ENCODE results near the gene IRF2. TPM values are rescaled to one million over a fixed set of nuclear protein-coding genes. Genes with fewer than 3 reads are reported as not detected.

The IRF2 gene
- total RNA-seq, 1 donor from 2014 or later = 18.8 TPM

DNA sequence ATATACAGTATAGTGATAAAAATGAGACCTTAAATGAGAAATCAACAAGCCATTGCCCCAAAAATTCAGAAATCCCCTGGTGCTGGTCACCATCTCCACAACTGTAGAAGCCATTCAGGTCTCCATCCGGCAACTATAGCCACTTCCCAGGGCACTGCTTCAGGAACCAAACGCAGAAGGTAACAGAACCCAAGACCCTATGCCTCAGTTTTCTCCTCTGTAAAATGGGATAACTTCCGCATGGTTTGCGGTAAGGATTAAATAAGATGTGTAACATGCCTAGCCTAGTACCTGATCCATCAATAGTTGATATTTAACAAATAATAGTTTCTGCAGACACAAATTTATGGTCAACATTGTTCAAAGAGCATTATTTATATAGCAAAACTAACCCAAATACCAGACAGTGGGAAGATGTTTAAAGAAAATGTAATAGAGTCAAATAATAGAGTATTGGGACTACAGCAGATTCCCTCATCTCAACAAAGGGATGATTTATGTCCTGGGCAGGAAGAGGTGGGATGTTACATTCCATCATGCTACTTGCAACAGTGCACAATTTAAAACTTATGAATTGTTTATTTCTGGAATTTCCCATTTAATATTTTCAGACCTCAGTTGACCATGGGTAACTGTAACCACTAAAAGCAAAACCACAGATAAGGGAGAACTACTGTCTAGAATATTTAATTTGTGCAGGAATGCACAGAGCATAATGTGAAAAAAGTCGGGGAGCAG is 30.0 kb downstream of the IRF2 start:
- no peaks in the 10 kb centered on the region for H3K9me3 ChIP-seq (ENCODE audit: control insufficient read depth in 3 of 3, low read length in 3 of 3)
- no peak overlapping the region for H3K27ac ChIP-seq (ENCODE audit: low read depth, low read length)
- H3K4me1 ChIP-seq (ENCODE audit: control insufficient read depth in 3 of 3, insufficient read depth in 3 of 3, low read length in 3 of 3) = peaks cover 70 to 80% (median 72%) of the 10 kb centered on the region in 3 donors
- no peaks in the 10 kb centered on the region for H3K27me3 ChIP-seq (ENCODE audit: control insufficient read depth in 3 of 3, insufficient read depth in 3 of 3, low read length in 3 of 3)
- peak overlapping the region in 1 of 3 donors; percentile 18 for H3K9ac ChIP-seq (ENCODE audit: low read depth in 1 of 3, low read length in 3 of 3)
- no peaks in the 10 kb centered on the region for H3K36me3 ChIP-seq (ENCODE audit: control insufficient read depth in 3 of 3, insufficient read depth in 3 of 3, low read length in 3 of 3)
- no peak overlapping the region for H3K4me3 ChIP-seq (ENCODE audit: low read length in 3 of 3)

DNA sequence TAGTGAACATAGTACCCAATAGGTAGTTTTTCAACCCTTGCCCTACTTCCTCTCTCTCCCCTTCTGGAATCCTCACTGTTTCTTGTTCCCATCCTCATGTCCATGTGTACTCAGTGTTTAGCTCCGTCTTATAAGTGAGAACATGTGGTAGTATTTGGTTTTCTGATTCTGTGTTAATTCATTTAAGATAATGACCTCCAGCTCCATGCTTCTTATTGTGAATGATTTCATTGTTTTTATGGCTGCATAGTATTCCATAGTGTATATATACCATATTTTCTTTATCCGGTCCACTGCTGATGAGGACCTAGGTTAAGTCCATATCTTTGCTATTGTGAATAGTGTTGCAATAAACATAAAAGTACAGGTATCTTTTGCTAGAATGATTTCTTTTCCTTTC is 31.0 kb downstream of the IRF2 start:
- no peak overlapping the region for H3K9ac ChIP-seq (ENCODE audit: low read depth in 1 of 3, low read length in 3 of 3)
- no peaks in the 10 kb centered on the region for H3K9me3 ChIP-seq (ENCODE audit: control insufficient read depth in 3 of 3, low read length in 3 of 3)
- no peak overlapping the region for H3K4me3 ChIP-seq (ENCODE audit: low read length in 3 of 3)
- H3K27ac ChIP-seq (ENCODE audit: low read depth, low read length) = no peak overlapping the region
- no peaks in the 10 kb centered on the region for H3K36me3 ChIP-seq (ENCODE audit: control insufficient read depth in 3 of 3, insufficient read depth in 3 of 3, low read length in 3 of 3)
- no peaks in the 10 kb centered on the region for H3K27me3 ChIP-seq (ENCODE audit: control insufficient read depth in 3 of 3, insufficient read depth in 3 of 3, low read length in 3 of 3)
- H3K4me1 ChIP-seq (ENCODE audit: control insufficient read depth in 3 of 3, insufficient read depth in 3 of 3, low read length in 3 of 3) = peaks cover 64 to 76% (median 69%) of the 10 kb centered on the region in 3 donors

DNA sequence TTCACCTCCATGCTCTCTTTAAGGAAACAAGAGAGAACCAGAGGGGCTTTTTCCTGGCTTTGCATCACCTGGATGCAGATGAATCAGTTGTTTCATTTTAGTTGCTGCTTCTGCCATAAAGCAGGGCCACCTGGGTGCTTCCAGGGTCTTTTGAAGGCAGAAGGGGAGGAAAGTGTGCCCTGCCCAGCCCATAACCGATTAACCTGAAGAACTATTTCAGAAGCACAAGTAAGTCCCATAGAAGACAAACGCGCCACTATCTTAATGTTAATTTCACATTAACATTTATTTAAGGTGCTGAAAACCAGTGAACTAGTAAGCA is 32.1 kb downstream of the IRF2 start:
- H3K4me1 ChIP-seq (ENCODE audit: control insufficient read depth in 3 of 3, insufficient read depth in 3 of 3, low read length in 3 of 3) = peaks cover 61 to 77% (median 63%) of the 10 kb centered on the region in 3 donors
- H3K4me3 ChIP-seq (ENCODE audit: low read length in 3 of 3) = no peak overlapping the region
- H3K9ac ChIP-seq (ENCODE audit: low read depth in 1 of 3, low read length in 3 of 3) = no peak overlapping the region

DNA sequence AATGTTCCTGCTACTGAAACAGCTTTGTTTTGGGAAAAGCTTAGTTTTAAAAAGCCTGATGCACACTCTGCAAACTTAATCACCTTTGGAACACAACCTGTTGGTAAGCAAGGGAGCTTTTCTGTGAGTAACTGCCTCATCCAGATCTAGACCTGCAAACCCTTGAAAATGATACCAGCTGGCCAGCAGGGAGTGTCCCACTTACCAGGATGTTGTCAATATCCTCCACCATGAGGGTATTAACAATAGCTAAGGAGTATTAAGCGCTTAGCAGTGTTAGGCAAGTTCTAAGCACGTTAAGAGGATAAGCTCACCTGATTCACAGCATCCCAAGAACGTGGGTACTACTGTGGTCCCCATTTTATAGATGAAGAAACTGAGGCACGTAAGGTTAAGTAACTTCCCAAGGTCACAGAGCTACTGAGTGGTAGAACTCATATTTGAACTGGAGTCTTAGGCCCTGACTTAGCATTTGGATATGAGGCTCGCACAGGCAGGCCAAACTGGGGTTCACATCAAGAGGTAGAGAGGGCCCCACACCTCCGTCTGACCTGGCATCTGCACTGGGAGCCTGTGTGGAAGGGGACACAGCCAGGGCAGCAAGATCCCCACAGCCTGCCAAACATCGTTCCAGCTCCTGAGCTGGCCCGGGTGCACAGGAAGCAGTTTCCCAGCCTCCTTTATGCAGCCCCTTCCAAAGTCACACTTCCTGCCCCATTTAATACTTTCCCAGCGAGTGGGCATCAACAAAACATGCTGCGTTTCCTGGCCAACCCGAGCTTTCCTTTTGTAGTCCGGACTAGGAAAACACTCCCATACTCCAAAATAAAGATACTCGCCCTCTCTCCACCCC is 32.7 kb downstream of the IRF2 start:
- H3K9ac ChIP-seq (ENCODE audit: low read depth in 1 of 3, low read length in 3 of 3) = no peak overlapping the region
- no peaks in the 10 kb centered on the region for H3K27me3 ChIP-seq (ENCODE audit: control insufficient read depth in 3 of 3, insufficient read depth in 3 of 3, low read length in 3 of 3)
- peaks cover 58 to 72% (median 61%) of the 10 kb centered on the region in 3 donors for H3K4me1 ChIP-seq (ENCODE audit: control insufficient read depth in 3 of 3, insufficient read depth in 3 of 3, low read length in 3 of 3)
- H3K36me3 ChIP-seq (ENCODE audit: control insufficient read depth in 3 of 3, insufficient read depth in 3 of 3, low read length in 3 of 3) = no peaks in the 10 kb centered on the region
- H3K9me3 ChIP-seq (ENCODE audit: control insufficient read depth in 3 of 3, low read length in 3 of 3) = no peaks in the 10 kb centered on the region
- H3K27ac ChIP-seq (ENCODE audit: low read depth, low read length) = peak overlapping the region; percentile 7
- H3K4me3 ChIP-seq (ENCODE audit: low read length in 3 of 3) = no peak overlapping the region

More for the DNA sequence above, 32.1 kb downstream of the IRF2 start:
- Histone ChIP-seq H3K9me3 (ENCODE audit: control insufficient read depth in 3 of 3, low read length in 3 of 3) (no peaks in the 10 kb centered on the region), H3K36me3 (ENCODE audit: control insufficient read depth in 3 of 3, insufficient read depth in 3 of 3, low read length in 3 of 3) (no peaks in the 10 kb centered on the region), H3K27ac (ENCODE audit: low read depth, low read length) (peak overlapping the region; percentile 7), H3K27me3 (ENCODE audit: control insufficient read depth in 3 of 3, insufficient read depth in 3 of 3, low read length in 3 of 3) (no peaks in the 10 kb centered on the region)

DNA sequence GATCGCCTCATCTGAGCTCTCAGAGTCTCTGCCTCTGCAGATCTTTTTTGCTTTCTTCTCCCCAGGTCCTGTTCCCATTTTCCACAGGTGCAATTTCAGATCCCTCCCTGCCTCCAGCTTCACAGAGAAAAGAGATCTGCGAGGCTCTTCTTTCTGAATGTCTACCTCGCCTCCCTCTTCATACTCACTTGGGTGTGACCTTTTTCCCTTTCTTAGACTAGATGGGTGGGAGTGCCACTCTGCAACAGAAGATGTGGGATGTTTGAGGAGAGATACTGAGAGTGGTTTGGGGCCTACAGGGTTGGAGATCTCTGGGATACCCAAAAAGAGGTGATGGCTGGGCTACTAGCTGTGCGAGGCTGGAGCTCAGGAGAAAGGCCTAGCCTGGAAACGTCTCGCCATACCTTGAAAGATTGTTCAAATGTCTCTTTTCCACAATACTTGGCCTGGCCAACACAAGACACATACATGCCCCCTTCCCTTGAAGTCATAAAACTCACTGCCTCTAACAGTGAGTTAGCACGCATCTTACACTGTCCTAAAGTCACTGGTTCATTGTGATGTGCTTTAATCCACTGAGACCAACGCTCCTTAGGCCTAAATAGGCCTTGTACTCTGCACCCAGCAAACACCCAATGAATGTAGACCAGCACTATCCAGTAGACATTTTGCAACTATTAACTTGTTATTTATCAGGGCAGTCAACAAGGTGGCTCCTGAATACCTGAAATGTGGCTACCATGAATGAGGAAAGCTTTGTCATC is 33.6 kb downstream of the IRF2 start:
- H3K9me3 ChIP-seq (ENCODE audit: control insufficient read depth in 3 of 3, low read length in 3 of 3) = no peaks in the 10 kb centered on the region
- no peaks in the 10 kb centered on the region for H3K27me3 ChIP-seq (ENCODE audit: control insufficient read depth in 3 of 3, insufficient read depth in 3 of 3, low read length in 3 of 3)
- H3K36me3 ChIP-seq (ENCODE audit: control insufficient read depth in 3 of 3, insufficient read depth in 3 of 3, low read length in 3 of 3) = no peaks in the 10 kb centered on the region
- H3K27ac ChIP-seq (ENCODE audit: low read depth, low read length) = peak overlapping the region; percentile 3
- H3K9ac ChIP-seq (ENCODE audit: low read depth in 1 of 3, low read length in 3 of 3) = no peak overlapping the region
- no peak overlapping the region for H3K4me3 ChIP-seq (ENCODE audit: low read length in 3 of 3)
- H3K4me1 ChIP-seq (ENCODE audit: control insufficient read depth in 3 of 3, insufficient read depth in 3 of 3, low read length in 3 of 3) = peaks cover 55 to 66% (median 57%) of the 10 kb centered on the region in 3 donors

DNA sequence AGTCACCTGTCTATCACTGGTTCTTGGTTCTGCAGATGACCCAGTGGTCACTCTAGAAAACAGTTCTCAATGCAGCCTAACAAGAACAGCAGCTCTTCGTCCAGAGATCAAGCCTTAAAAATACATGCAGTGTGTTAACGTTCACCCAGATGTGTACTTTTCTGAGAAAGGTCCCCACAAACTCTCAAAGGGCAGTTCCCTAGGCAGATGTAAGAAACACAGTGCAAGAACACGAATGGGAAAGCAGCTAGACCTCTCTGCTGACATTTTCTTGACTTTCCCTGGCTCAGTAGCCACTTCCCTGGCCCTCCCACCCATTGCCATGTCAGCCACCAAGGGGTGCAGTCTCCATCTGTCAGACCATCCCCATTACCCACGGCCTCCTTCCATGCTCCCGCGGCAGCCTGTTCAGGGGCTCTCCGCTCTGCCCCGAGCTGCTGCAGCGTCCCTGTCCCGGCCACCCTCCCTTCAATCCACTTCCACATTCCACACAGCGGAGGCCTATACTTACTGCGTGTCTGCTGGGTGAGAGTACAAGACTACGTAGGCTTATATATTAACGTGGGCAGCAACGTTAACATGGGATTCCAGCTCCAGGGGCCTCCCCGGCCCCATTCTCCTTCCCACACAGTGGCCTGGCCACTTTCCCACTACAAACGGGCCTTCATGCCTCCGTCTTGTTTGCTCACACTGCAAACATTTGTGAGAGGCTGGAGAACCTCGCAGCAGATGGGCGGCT is 34.3 kb downstream of the IRF2 start:
- peaks cover 54 to 59% (median 55%) of the 10 kb centered on the region in 3 donors for H3K4me1 ChIP-seq (ENCODE audit: control insufficient read depth in 3 of 3, insufficient read depth in 3 of 3, low read length in 3 of 3)
- H3K36me3 ChIP-seq (ENCODE audit: control insufficient read depth in 3 of 3, insufficient read depth in 3 of 3, low read length in 3 of 3) = no peaks in the 10 kb centered on the region
- no peaks in the 10 kb centered on the region for H3K27me3 ChIP-seq (ENCODE audit: control insufficient read depth in 3 of 3, insufficient read depth in 3 of 3, low read length in 3 of 3)
- H3K27ac ChIP-seq (ENCODE audit: low read depth, low read length) = peak overlapping the region; percentile 3
- peak overlapping the region in 2 of 3 donors; percentile 4 to 25 for H3K4me3 ChIP-seq (ENCODE audit: low read length in 3 of 3)
- no peaks in the 10 kb centered on the region for H3K9me3 ChIP-seq (ENCODE audit: control insufficient read depth in 3 of 3, low read length in 3 of 3)
- H3K9ac ChIP-seq (ENCODE audit: low read depth in 1 of 3, low read length in 3 of 3) = peak overlapping the region in 1 of 3 donors; percentile 9

DNA sequence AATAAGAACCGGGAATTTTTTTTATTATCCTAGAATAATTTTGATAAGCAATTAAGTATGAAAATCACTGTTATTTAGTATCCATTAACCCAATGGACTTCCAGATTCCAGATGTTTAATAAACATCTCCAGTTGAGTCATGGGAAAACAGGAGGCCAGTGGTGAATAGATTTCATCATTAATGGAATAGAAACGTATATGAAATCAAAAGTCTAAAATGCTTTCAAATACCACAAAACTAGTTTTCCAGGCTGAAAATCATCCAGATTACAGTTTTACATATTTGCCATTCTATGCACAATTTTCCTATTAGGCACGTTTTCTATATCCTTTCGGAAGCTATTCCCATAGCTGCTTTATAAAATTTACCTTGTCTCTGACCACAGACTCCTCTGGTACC is 35.0 kb downstream of the IRF2 start:
- H3K4me1 ChIP-seq (ENCODE audit: control insufficient read depth in 3 of 3, insufficient read depth in 3 of 3, low read length in 3 of 3) = peaks cover 49 to 55% (median 52%) of the 10 kb centered on the region in 3 donors
- H3K9me3 ChIP-seq (ENCODE audit: control insufficient read depth in 3 of 3, low read length in 3 of 3) = no peaks in the 10 kb centered on the region
- no peaks in the 10 kb centered on the region for H3K36me3 ChIP-seq (ENCODE audit: control insufficient read depth in 3 of 3, insufficient read depth in 3 of 3, low read length in 3 of 3)
- no peaks in the 10 kb centered on the region for H3K27me3 ChIP-seq (ENCODE audit: control insufficient read depth in 3 of 3, insufficient read depth in 3 of 3, low read length in 3 of 3)
- H3K9ac ChIP-seq (ENCODE audit: low read depth in 1 of 3, low read length in 3 of 3) = no peak overlapping the region
- H3K27ac ChIP-seq (ENCODE audit: low read depth, low read length) = no peak overlapping the region
- no peak overlapping the region for H3K4me3 ChIP-seq (ENCODE audit: low read length in 3 of 3)

DNA sequence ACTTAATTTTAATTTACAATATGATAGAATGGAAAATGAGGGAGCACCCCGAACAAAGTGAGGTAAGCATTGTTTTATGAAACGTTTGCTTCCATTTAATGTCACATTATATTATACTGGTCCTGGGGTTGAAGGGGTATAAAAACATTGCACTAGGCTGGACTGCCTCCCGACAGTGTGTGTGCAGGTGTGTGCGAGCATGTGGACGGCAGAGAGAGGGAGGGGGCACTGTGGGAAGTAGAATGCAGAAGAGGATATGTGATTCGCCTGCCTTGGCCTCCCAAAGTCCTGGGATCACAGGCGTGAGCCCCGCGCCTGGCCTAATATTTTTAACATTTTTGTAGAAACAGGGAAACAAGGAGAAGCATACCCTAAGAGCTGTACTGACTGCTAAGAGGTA is 36.0 kb downstream of the IRF2 start:
- Histone ChIP-seq H3K9me3 (ENCODE audit: control insufficient read depth in 3 of 3, low read length in 3 of 3) (no peaks in the 10 kb centered on the region), H3K27me3 (ENCODE audit: control insufficient read depth in 3 of 3, insufficient read depth in 3 of 3, low read length in 3 of 3) (no peaks in the 10 kb centered on the region), H3K4me3 (ENCODE audit: low read length in 3 of 3) (no peak overlapping the region), H3K27ac (ENCODE audit: low read depth, low read length) (no peak overlapping the region), H3K9ac (ENCODE audit: low read depth in 1 of 3, low read length in 3 of 3) (no peak overlapping the region), H3K36me3 (ENCODE audit: control insufficient read depth in 3 of 3, insufficient read depth in 3 of 3, low read length in 3 of 3) (no peaks in the 10 kb centered on the region), H3K4me1 (ENCODE audit: control insufficient read depth in 3 of 3, insufficient read depth in 3 of 3, low read length in 3 of 3) (peaks cover 45 to 49% (median 48%) of the 10 kb centered on the region in 3 donors)

DNA sequence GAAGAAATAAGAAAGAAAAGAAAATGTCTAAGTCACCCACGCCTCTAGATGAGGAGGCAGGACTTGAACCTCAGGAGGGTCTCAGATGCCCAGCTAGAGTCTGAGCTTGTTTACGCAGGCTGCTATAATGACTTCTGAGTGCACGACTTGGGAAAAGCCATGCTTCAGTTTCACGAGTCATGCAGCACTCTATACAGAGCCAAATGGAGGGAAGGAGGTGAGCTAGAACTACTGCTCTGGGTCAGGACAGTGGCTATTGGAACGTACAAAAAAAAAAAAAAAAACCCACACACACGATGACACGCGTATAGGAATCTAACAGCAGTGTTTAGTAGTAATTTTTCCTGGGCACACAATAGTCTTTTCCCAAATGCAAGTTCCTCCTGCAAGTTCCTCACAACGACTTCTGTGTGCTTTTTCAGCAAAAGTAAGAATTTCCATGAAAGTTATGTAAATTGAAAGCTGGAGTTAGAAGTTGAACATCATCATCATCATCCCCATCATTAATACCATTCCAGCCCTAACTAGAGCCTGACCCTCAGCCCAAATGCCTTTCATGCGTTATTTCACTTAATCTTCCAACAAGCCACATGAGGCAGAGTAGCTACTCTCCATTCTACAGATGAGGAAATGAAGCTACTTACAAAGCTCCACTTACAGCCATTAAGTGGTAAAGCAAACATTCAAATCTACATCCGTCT is 36.6 kb downstream of the IRF2 start:
- no peak overlapping the region for H3K4me3 ChIP-seq (ENCODE audit: low read length in 3 of 3)
- peaks cover 45 to 52% (median 50%) of the 10 kb centered on the region in 3 donors for H3K4me1 ChIP-seq (ENCODE audit: control insufficient read depth in 3 of 3, insufficient read depth in 3 of 3, low read length in 3 of 3)
- H3K9ac ChIP-seq (ENCODE audit: low read depth in 1 of 3, low read length in 3 of 3) = no peak overlapping the region
- H3K36me3 ChIP-seq (ENCODE audit: control insufficient read depth in 3 of 3, insufficient read depth in 3 of 3, low read length in 3 of 3) = no peaks in the 10 kb centered on the region
- H3K9me3 ChIP-seq (ENCODE audit: control insufficient read depth in 3 of 3, low read length in 3 of 3) = no peaks in the 10 kb centered on the region
- H3K27ac ChIP-seq (ENCODE audit: low read depth, low read length) = no peak overlapping the region
- no peaks in the 10 kb centered on the region for H3K27me3 ChIP-seq (ENCODE audit: control insufficient read depth in 3 of 3, insufficient read depth in 3 of 3, low read length in 3 of 3)
